RWPE2 (cell line): ENCODE measurements around the gene SERPINA12.

ENCODE experiments used
- ATAC-seq: fragments of 200-7000 bp; cut with Tn5 transposase; 3 replicates; pipeline ENCODE4 v1.9.1; 2021; ENCODE audit warnings: low read depth
- DNase-seq: peaks from one replicate; pipeline ENCODE4 v3.0.0-alpha.2; 2020; ENCODE audit warnings: low spot score
- H3K27ac ChIP-seq: fragments of 450-650 bp; 2 replicates; pipeline ENCODE4 v1.5.1; 2017; ENCODE audit warnings: mild to moderate bottlenecking; ENCODE audit not compliant: poor library complexity, severe bottlenecking
- H3K27me3 ChIP-seq: fragments of 250-450 bp; sonication (Bioruptor Pico); 2 replicates; pipeline ENCODE4 v1.5.1; 2021; ENCODE audit warnings: mild to moderate bottlenecking, moderate library complexity; ENCODE audit not compliant: insufficient read depth, poor library complexity, severe bottlenecking
- H3K36me3 ChIP-seq: fragments of 250-450 bp; sonication (Bioruptor Pico); 2 replicates; pipeline ENCODE4 v1.5.1; 2020; ENCODE audit warnings: low read depth, mild to moderate bottlenecking, moderate library complexity
- H3K4me1 ChIP-seq: fragments of 250-450 bp; sonication (Bioruptor Pico); 2 replicates; pipeline ENCODE4 v1.5.1; 2021; ENCODE audit warnings: mild to moderate bottlenecking, moderate library complexity; ENCODE audit not compliant: insufficient read depth, poor library complexity, severe bottlenecking
- H3K4me3 ChIP-seq: fragments of 250-450 bp; sonication (Bioruptor Pico); 2 replicates; pipeline ENCODE4 v1.5.1; 2021; ENCODE audit warnings: mild to moderate bottlenecking, moderate library complexity; ENCODE audit not compliant: severe bottlenecking
- H3K9me3 ChIP-seq: fragments of 250-450 bp; sonication (Bioruptor Pico); 2 replicates; pipeline ENCODE4 v1.5.1; 2021; ENCODE audit warnings: mild to moderate bottlenecking, moderate library complexity; ENCODE audit not compliant: severe bottlenecking
- CTCF ChIP-seq: fragments of 450-650 bp; IDR thresholded peaks from one replicate; pipeline ENCODE4 v1.5.1; 2017; ENCODE audit warnings: mild to moderate bottlenecking, moderate library complexity; ENCODE audit not compliant: poor library complexity, severe bottlenecking

SERPINA12 gene

GRCh38 chr14:94538070-94538740 lies 28.9 kb upstream of the SERPINA12 start:
- H3K36me3 ChIP-seq, result no peaks in the 10 kb centered on the region
- no peak for DNase-seq
- H3K27me3 ChIP-seq, result no peaks in the 10 kb centered on the region
- no peak overlapping the region for H3K27ac ChIP-seq
- no peaks in the 10 kb centered on the region for H3K9me3 ChIP-seq
- H3K4me1 ChIP-seq, result peaks cover 3% of the 10 kb centered on the region
- no peak overlapping the region for H3K4me3 ChIP-seq
- no peak for ATAC-seq
- no peak for TF ChIP-seq CTCF

DNA sequence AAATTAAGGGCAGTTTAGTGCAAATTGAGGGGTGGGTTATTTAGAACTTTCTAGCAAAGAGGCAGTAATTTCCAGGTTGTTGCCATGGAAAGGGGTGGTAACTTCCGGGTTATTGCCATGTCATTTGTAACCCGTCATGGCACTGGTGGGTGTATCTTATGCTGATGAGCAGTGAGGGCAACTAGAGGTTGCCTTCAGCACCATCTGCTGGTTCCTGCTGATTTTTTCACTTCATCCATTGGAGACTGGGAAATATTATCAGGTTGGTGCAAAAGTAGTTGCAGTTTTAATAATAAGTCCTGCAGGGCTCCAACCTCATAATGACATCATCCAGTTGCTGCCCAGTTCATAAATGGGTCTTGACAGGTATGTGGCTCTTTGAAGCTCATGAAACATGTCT lies 27.6 kb upstream of the SERPINA12 start:
- no peak overlapping the region for H3K27ac ChIP-seq
- TF ChIP-seq CTCF, result peak; percentile 34
- no peaks in the 10 kb centered on the region for H3K36me3 ChIP-seq
- H3K9me3 ChIP-seq, result no peaks in the 10 kb centered on the region
- DNase-seq (no peak), ATAC-seq (no peak)
- H3K4me1 ChIP-seq, result no peaks in the 10 kb centered on the region
- no peaks in the 10 kb centered on the region for H3K27me3 ChIP-seq
- H3K4me3 ChIP-seq, result no peak overlapping the region

DNA sequence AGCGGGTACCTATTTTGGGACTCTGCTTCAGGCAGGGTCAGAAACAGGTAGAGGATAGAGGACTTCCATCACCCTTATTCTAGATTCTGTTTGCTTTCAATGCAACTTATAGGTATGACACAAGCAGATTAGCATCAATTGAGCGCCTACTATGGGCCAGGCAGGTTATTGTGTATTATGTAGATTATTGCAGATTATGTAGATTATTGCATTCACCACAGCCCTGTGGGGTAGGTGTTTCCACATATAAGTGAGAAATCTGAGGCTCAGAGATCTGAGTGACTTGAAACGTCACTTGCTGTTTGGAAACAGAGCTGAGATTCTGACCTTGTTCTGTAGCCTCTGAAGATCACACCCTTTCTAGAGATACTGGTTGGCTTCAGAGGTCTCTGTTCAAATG lies 26.2 kb upstream of the SERPINA12 start:
- Histone ChIP-seq H3K27me3 (no peaks in the 10 kb centered on the region), H3K4me3 (no peak overlapping the region), H3K27ac (no peak overlapping the region), H3K36me3 (no peaks in the 10 kb centered on the region), H3K4me1 (no peaks in the 10 kb centered on the region), H3K9me3 (no peaks in the 10 kb centered on the region)
- TF ChIP-seq CTCF, result no peak
- DNase-seq (no peak), ATAC-seq (no peak)

- no peak for DNase-seq
- no peaks in the 10 kb centered on the region for H3K27me3 ChIP-seq
- H3K9me3 ChIP-seq, result no peaks in the 10 kb centered on the region
- no peaks in the 10 kb centered on the region for H3K4me1 ChIP-seq
- no peak overlapping the region for H3K27ac ChIP-seq
- TF ChIP-seq CTCF, result no peak
- ATAC-seq, result peak; percentile 51; the same call in 2 of the 3 replicates
- no peaks in the 10 kb centered on the region for H3K36me3 ChIP-seq
- no peak overlapping the region for H3K4me3 ChIP-seq
Observed at GRCh38 chr14:94532447-94532846, 23.2 kb upstream of the SERPINA12 start.

GRCh38 chr14:94531187-94531586 lies 21.9 kb upstream of the SERPINA12 start:
- H3K27me3 ChIP-seq, result no peaks in the 10 kb centered on the region
- no peaks in the 10 kb centered on the region for H3K4me1 ChIP-seq
- no peak overlapping the region for H3K27ac ChIP-seq
- no peak for TF ChIP-seq CTCF
- no peaks in the 10 kb centered on the region for H3K9me3 ChIP-seq
- no peak for DNase-seq
- no peak overlapping the region for H3K4me3 ChIP-seq
- ATAC-seq, result no peak
- no peaks in the 10 kb centered on the region for H3K36me3 ChIP-seq
